Endodermal cell (in vitro differentiated cells): ENCODE data around the gene ARID3B. TPM values are rescaled to one million over a fixed set of nuclear protein-coding genes. Genes with fewer than 3 reads are reported as not detected.

Experiments
- DNase-seq: peaks from one replicate; pipeline ENCODE4 v3.0.0-alpha.2; 2017
- H3K27ac ChIP-seq: 2 replicates; pipeline ENCODE4 v1.5.1; 2013; ENCODE audit warnings: mild to moderate bottlenecking, low read depth, low read length, moderate library complexity
- H3K27me3 ChIP-seq: 2 replicates; pipeline ENCODE4 v1.6.1; 2013; ENCODE audit warnings: mild to moderate bottlenecking, low read length, moderate library complexity; ENCODE audit not compliant: insufficient read depth, control insufficient read depth, poor library complexity, severe bottlenecking
- H3K36me3 ChIP-seq: 2 replicates; pipeline ENCODE4 v1.7.0; 2013; ENCODE audit warnings: mild to moderate bottlenecking, low read length, moderate library complexity; ENCODE audit not compliant: control insufficient read depth, insufficient read depth
- H3K4me1 ChIP-seq: one replicate; pipeline ENCODE4 v1.7.0; 2013; ENCODE audit warnings: low read length; ENCODE audit not compliant: control insufficient read depth, insufficient read depth
- H3K4me3 ChIP-seq: 2 replicates; pipeline ENCODE4 v1.5.1; 2013; ENCODE audit warnings: mild to moderate bottlenecking, low read length, moderate library complexity
- H3K9ac ChIP-seq: 2 replicates; pipeline ENCODE4 v1.6.1; 2013; ENCODE audit warnings: mild to moderate bottlenecking, low read length, moderate library complexity; ENCODE audit not compliant: poor library complexity, severe bottlenecking; ENCODE audit errors: extremely low read depth
- H3K9me3 ChIP-seq: 2 replicates; pipeline ENCODE4 v1.6.1; 2013; ENCODE audit warnings: mild to moderate bottlenecking, low read length, moderate library complexity; ENCODE audit not compliant: control insufficient read depth
- H3K27ac Mint-ChIP-seq: 2 replicates; pipeline ENCODE4 v1.8.0; 2020; ENCODE audit warnings: mixed read lengths
- H3K27me3 Mint-ChIP-seq: 2 replicates; pipeline ENCODE4 v1.8.0; 2021; ENCODE audit warnings: mild to moderate bottlenecking, mixed read lengths; ENCODE audit not compliant: insufficient read depth
- H3K36me3 Mint-ChIP-seq: 2 replicates; pipeline ENCODE4 v1.8.0; 2020; ENCODE audit warnings: low read depth, mixed read lengths
- H3K4me1 Mint-ChIP-seq: 2 replicates; pipeline ENCODE4 v1.8.0; 2020; ENCODE audit warnings: mixed read lengths
- H3K4me3 Mint-ChIP-seq: 2 replicates; pipeline ENCODE4 v1.8.0; 2020; ENCODE audit warnings: mild to moderate bottlenecking, moderate library complexity, mixed read lengths
- H3K9me3 Mint-ChIP-seq: 2 replicates; pipeline ENCODE4 v1.8.0; 2020; ENCODE audit warnings: mild to moderate bottlenecking, mixed read lengths
- CTCF ChIP-seq: fragments of 200-600 bp; sonication (generic); conservative IDR thresholded peaks from 2 replicates; pipeline ENCODE4 v1.5.0; 2021; ENCODE audit warnings: antibody characterized with exemption, mild to moderate bottlenecking
- WGBS, 2 experiments: methylation state at CpG; one replicate each; pipeline versions ENCODE4 v1.1.5 to v1.1.7; 2013; ENCODE audit warnings: missing lambda C conversion rate in 2 of 2, mixed read lengths in 1 of 2; ENCODE audit not compliant: insufficient coverage in 1 of 2, insufficient read length in 1 of 2; 5-methylcytosine and 5-hydroxymethylcytosine counted together
- total RNA-seq, 2 donors: library from RNA; stranded (reverse); fragmentation: NEBNext Ultra II Directional in 1 of 2; extraction: Animal tissue kit (Norgen Biotek cat#: 25700) in 1 of 2; gene quantifications; 2 replicates in 1 of 2; 3 replicates in 1 of 2; pipeline ENCODE4 v1.2.1, GENCODE V29; 2021

Gene ARID3B
- total RNA-seq, 2 donors from 2014 or later: 98.1 to 99.4 TPM

- WGBS, 2 experiments: 89 to 96% methylated on average over 2 of the region's 2 CpGs
- Mint-ChIP-seq H3K9me3 (no peaks in the 10 kb centered on the region), H3K4me3 (peak overlapping the region; percentile 18), H3K27ac (peak overlapping the region; percentile 90), H3K4me1 (peaks cover 31% of the 10 kb centered on the region), H3K36me3 (peaks cover 5% of the 10 kb centered on the region), H3K27me3 (no peaks in the 10 kb centered on the region)
- no peak for TF ChIP-seq CTCF
- peaks cover 17% of the 10 kb centered on the region for H3K4me1 ChIP-seq
- no peak for DNase-seq
- no peaks in the 10 kb centered on the region for H3K27me3 ChIP-seq
- H3K4me3 ChIP-seq: no peak overlapping the region
- no peak overlapping the region for H3K27ac ChIP-seq
- H3K9ac ChIP-seq: no peak overlapping the region
- no peaks in the 10 kb centered on the region for H3K9me3 ChIP-seq
- H3K36me3 ChIP-seq: peaks cover 30% of the 10 kb centered on the region
Measured at GRCh38 chr15:74643665-74644204, 102.7 kb downstream of the ARID3B start.

- Histone ChIP-seq H3K27ac (no peak overlapping the region), H3K9me3 (no peaks in the 10 kb centered on the region), H3K9ac (no peak overlapping the region), H3K36me3 (peaks cover 8% of the 10 kb centered on the region), H3K4me1 (peaks cover 17% of the 10 kb centered on the region), H3K4me3 (no peak overlapping the region), H3K27me3 (no peaks in the 10 kb centered on the region)
- Mint-ChIP-seq H3K27ac (no peak overlapping the region), H3K36me3 (peaks cover 9% of the 10 kb centered on the region), H3K4me1 (peaks cover 31% of the 10 kb centered on the region), H3K27me3 (no peaks in the 10 kb centered on the region), H3K4me3 (no peak overlapping the region), H3K9me3 (no peaks in the 10 kb centered on the region)
- no peak for DNase-seq
- no peak for TF ChIP-seq CTCF
Measured at GRCh38 chr15:74646480-74646879, 105.5 kb downstream of the ARID3B start.

Other genes with a start within 250 kb of the ARID3B start
- gene CYP11A1, start 173.6 kb upstream of the ARID3B start, total RNA-seq: 1 to 10 TPM; 4.8 to 5.3 TPM
- gene SEMA7A, start 107.3 kb upstream of the ARID3B start, total RNA-seq: 1 to 10 TPM; 8.1 to 8.2 TPM
- 10 to 100 TPM; 38.5 to 52.6 TPM for gene UBL7, start 80.1 kb upstream of the ARID3B start, total RNA-seq
- gene CLK3, start 74.6 kb downstream of the ARID3B start, total RNA-seq: 10 to 100 TPM; 53.4 to 67.3 TPM
- gene EDC3, start 154.8 kb downstream of the ARID3B start, total RNA-seq: 10 to 100 TPM; 44.5 to 48.3 TPM
- not detected for gene CYP1A1, start 184.3 kb downstream of the ARID3B start, total RNA-seq
- gene CYP1A2, start 207.6 kb downstream of the ARID3B start, total RNA-seq: not detected
- 10 to 100 TPM; 64.3 to 68.5 TPM for gene CSK, start 240.9 kb downstream of the ARID3B start, total RNA-seq